NT2/D1 (cell line): ENCODE results near the gene CX3CL1.

Experiments
- DNase-seq: peaks from one replicate; pipeline ENCODE4 v3.0.0-alpha.2; 2011; ENCODE audit warnings: low read depth, low spot score
- H3K27me3 ChIP-seq: 2 replicates; pipeline ENCODE4 v1.6.0; 2011; ENCODE audit warnings: mild to moderate bottlenecking; ENCODE audit not compliant: insufficient read length, insufficient read depth
- H3K36me3 ChIP-seq: 2 replicates; pipeline ENCODE4 v1.6.1; 2011; ENCODE audit warnings: mild to moderate bottlenecking, low read length, mixed read lengths; ENCODE audit not compliant: insufficient read depth, insufficient read length
- H3K4me1 ChIP-seq: 2 replicates; pipeline ENCODE4 v1.5.1; 2011; ENCODE audit not compliant: insufficient read depth, insufficient read length
- H3K4me3 ChIP-seq: 2 replicates; pipeline ENCODE4 v1.5.1; 2011; ENCODE audit warnings: low read depth; ENCODE audit not compliant: insufficient read length
- H3K9ac ChIP-seq: 2 replicates; pipeline ENCODE4 v1.6.0; 2011; ENCODE audit warnings: low read depth; ENCODE audit not compliant: insufficient read length
- H3K9me3 ChIP-seq: 2 replicates; pipeline ENCODE4 v1.5.1; 2011; ENCODE audit warnings: mild to moderate bottlenecking, low read length; ENCODE audit not compliant: insufficient read depth
- SUZ12 ChIP-seq: IDR thresholded peaks from 2 replicates; pipeline ENCODE4 v1.6.1; 2011; ENCODE audit not compliant: insufficient read length, insufficient read depth; ENCODE audit errors: extremely low read depth
- YY1 ChIP-seq: IDR thresholded peaks from 2 replicates; pipeline ENCODE4 v1.6.1; 2011; ENCODE audit not compliant: insufficient read length, insufficient read depth
- ZNF274 ChIP-seq: IDR thresholded peaks from 2 replicates; pipeline ENCODE4 v1.6.1; 2011; ENCODE audit warnings: mild to moderate bottlenecking, low read depth, low read length

CX3CL1 gene

DNA sequence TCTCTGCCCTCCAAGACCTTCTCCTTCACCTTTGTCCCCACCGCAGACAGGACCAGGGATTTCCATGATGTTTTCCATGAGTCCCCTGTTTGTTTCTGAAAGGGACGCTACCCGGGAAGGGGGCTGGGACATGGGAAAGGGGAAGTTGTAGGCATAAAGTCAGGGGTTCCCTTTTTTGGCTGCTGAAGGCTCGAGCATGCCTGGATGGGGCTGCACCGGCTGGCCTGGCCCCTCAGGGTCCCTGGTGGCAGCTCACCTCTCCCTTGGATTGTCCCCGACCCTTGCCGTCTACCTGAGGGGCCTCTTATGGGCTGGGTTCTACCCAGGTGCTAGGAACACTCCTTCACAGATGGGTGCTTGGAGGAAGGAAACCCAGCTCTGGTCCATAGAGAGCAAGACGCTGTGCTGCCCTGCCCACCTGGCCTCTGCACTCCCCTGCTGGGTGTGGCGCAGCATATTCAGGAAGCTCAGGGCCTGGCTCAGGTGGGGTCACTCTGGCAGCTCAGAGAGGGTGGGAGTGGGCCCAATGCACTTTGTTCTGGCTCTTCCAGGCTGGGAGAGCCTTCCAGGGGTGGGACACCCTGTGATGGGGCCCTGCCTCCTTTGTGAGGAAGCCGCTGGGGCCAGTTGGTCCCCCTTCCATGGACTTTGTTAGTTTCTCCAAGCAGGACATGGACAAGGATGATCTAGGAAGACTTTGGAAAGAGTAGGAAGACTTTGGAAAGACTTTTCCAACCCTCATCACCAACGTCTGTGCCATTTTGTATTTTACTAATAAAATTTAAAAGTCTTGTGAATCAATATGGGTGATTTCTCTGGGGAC is 12.2 kb downstream of the CX3CL1 start:
- peaks cover 20% of the 10 kb centered on the region for H3K4me1 ChIP-seq
- peaks cover 24% of the 10 kb centered on the region for H3K36me3 ChIP-seq
- peak overlapping the region; percentile 57 for H3K9ac ChIP-seq
- no peak for DNase-seq
- H3K9me3 ChIP-seq: no peaks in the 10 kb centered on the region
- no peaks in the 10 kb centered on the region for H3K27me3 ChIP-seq
- no peak for TF ChIP-seq SUZ12
- TF ChIP-seq ZNF274: no peak
- no peak for TF ChIP-seq YY1
- H3K4me3 ChIP-seq: no peak overlapping the region

DNA sequence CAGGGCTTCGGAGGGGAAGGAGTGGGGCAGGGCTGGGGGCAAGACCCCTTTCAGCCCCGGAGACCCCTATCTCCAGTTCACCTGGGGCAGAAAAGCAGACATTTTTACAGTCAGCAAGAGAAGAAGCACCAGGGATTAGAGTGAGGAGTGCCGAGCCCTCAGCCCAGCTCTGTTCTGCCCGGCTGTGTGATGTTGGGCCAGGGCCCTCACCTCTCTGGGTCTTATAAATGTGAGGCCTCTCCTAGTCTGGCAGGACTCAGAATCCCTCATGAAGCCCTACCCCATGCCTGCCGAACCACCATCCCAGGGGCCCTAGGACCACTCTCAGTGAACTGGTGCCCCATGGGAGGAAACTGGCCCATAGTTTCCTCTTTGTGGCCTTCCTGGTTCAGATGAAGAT is 12.8 kb downstream of the CX3CL1 start:
- Histone ChIP-seq H3K27me3 (no peaks in the 10 kb centered on the region), H3K4me1 (peaks cover 17% of the 10 kb centered on the region), H3K9me3 (no peaks in the 10 kb centered on the region), H3K4me3 (no peak overlapping the region), H3K36me3 (peaks cover 18% of the 10 kb centered on the region), H3K9ac (no peak overlapping the region)
- TF ChIP-seq YY1 (no peak), SUZ12 (no peak), ZNF274 (no peak)
- DNase-seq: no peak

DNA sequence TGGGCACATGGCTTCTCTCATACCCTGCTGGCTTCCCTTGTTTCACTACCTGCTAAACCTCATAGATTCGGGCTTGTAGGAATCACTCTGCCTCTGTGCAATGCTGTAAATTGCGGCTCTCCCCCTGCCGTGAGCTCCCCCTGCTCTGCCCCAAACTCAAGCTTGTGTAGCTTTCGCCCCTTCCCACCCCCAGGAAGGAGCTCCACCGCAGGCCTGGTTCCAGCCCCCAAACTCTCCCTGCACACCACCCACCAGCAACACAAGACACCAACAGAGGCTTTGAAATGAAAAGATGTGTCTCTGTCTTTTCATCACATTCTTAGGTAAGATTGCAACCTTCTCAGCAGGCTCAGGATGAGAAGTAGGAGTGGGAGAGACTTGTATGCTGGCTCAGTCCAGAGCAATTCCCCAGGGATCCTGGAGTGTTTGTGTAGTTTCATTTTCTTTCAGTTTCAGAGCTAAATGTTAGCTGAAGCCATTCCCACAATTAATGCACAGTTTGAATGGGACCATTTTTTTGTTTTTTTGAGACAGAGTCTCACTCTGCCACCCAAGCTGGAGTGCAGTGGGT is 14.2 kb downstream of the CX3CL1 start:
- H3K4me3 ChIP-seq: no peak overlapping the region
- DNase-seq: no peak
- peaks cover 17% of the 10 kb centered on the region for H3K4me1 ChIP-seq
- TF ChIP-seq ZNF274 (no peak), YY1 (no peak), SUZ12 (no peak)
- peaks cover 18% of the 10 kb centered on the region for H3K36me3 ChIP-seq
- H3K27me3 ChIP-seq: no peaks in the 10 kb centered on the region
- H3K9me3 ChIP-seq: no peaks in the 10 kb centered on the region
- H3K9ac ChIP-seq: no peak overlapping the region

DNA sequence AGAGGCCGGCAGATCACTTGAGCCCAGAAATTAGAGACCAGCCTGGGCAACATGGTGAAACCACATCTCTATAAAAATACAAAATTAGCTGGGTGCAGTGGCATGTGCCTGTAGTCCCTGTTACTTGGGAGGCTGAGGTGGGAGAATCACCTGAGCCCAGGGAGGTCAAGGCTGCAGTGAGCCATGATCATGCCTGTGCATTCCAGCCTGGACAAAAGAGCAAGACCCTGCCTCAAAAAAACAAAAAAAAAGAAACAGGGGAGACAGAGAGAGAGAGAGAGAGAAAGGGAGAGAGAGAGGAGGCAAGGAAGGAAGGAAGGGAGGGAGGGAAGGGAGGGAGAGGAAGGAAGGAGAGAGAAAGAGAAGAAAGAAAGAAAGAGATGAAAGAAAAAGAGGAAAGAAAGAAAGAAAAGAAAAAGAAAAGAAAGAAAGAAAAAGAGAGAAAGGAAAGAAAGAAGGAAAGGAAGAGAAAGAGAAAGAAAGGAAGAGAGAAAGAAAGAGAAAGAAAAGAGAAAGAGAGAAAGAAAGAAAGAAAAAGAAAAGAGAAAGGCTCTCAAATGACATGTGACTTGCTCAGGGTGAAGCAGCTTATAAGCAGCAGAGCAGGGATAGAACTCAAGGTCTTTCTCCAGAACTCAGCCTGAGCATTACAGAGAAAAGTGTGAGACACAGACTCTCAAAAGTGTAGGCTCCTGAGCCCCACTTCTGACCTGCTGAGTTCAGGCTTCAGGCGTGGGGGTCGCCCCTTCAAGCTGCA is 15.5 kb downstream of the CX3CL1 start:
- Histone ChIP-seq H3K9me3 (no peaks in the 10 kb centered on the region), H3K9ac (no peak overlapping the region), H3K4me1 (peaks cover 17% of the 10 kb centered on the region), H3K36me3 (peaks cover 8% of the 10 kb centered on the region), H3K4me3 (no peak overlapping the region), H3K27me3 (no peaks in the 10 kb centered on the region)
- no peak for DNase-seq
- TF ChIP-seq ZNF274 (no peak), YY1 (no peak), SUZ12 (no peak)

DNA sequence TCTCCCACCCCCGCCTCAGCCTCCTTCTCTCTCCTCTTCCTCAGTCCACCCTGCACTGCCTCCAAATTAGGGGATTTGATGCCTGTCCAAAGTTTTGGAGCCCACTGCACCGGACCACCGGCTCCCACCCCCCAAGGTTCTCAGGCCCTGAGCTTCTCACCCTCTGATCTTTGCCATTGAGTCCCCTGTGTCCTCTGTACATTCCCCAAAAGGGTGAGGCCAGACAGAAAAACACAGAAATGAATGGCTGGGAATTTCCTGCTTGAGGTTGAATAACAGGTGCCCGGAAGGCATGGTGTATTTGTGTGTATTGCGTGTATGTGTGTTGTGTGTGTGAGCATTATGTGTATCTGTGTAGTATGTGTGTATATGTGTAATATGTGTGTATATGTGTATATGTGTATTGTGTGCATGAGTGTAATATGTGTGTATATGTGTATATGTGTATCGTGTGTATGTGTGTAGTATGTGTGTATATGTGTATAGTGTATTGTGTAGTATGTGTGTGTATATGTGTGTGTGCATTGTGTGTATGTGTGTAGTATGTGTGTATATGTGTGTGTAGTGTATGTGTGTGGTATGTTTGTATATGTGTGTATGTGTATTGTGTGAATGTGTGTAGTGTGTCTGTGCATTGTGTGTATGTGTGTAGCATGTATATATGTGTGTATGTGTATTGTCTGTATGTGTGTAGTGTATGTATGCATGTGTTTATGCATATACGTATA is 16.2 kb downstream of the CX3CL1 start:
- Histone ChIP-seq H3K36me3 (peaks cover under 1% of the 10 kb centered on the region), H3K27me3 (no peaks in the 10 kb centered on the region), H3K4me1 (peaks cover 14% of the 10 kb centered on the region), H3K4me3 (no peak overlapping the region), H3K9ac (no peak overlapping the region), H3K9me3 (no peaks in the 10 kb centered on the region)
- no peak for TF ChIP-seq ZNF274
- DNase-seq: no peak

DNA sequence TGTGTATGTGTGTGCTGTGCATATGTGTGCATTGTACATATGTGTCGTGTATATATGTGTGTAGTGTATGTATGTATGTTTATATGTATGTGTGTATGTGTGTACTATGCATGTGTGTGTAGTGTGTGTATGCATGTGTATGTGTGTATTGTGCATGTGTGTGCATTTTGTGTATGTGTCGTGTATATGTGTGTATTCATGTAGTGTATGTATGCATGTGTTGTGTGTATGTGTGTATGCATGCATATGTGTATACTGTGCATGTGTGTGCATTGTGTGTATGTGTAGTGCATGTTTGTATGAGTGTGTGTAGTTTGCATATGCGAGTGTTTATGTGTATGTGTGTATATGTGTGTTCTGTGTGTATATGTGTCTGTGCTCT is 16.8 kb downstream of the CX3CL1 start:
- DNase-seq: no peak
- H3K9ac ChIP-seq: no peak overlapping the region
- H3K4me1 ChIP-seq: peaks cover 10% of the 10 kb centered on the region
- no peaks in the 10 kb centered on the region for H3K27me3 ChIP-seq
- H3K4me3 ChIP-seq: no peak overlapping the region
- H3K9me3 ChIP-seq: no peaks in the 10 kb centered on the region
- H3K36me3 ChIP-seq: no peaks in the 10 kb centered on the region
- no peak for TF ChIP-seq SUZ12
- no peak for TF ChIP-seq YY1
- no peak for TF ChIP-seq ZNF274
